Measurements from ENCODE around the gene DCLK2.

The DCLK2 gene

GRCh38 chr4:150286656-150287055 is 208.4 kb downstream of the DCLK2 start:
- no peak for FAIRE-seq

- no peak for FAIRE-seq
Measured at GRCh38 chr4:150289198-150289597, 211.0 kb downstream of the DCLK2 start.

GRCh38 chr4:150289881-150290280 is 211.6 kb downstream of the DCLK2 start:
- FAIRE-seq: no peak

- FAIRE-seq: peak; percentile 94
Measured at GRCh38 chr4:150297861-150298474, 219.7 kb downstream of the DCLK2 start.

GRCh38 chr4:150299816-150300215 is 221.6 kb downstream of the DCLK2 start:
- FAIRE-seq: no peak

GRCh38 chr4:150302553-150302952 is 224.3 kb downstream of the DCLK2 start:
- FAIRE-seq: no peak

- FAIRE-seq: no peak
Measured at GRCh38 chr4:150305995-150306394, 227.8 kb downstream of the DCLK2 start.

- no peak for FAIRE-seq
Measured at GRCh38 chr4:150306719-150307118, 228.5 kb downstream of the DCLK2 start.

All from G401.6 (cell line).